Smooth muscle cell (in vitro differentiated cells): ENCODE measurements around the gene ZNF22. TPM values are rescaled to one million over a fixed set of nuclear protein-coding genes. Genes with fewer than 3 reads are reported as not detected.

Experiments used
- DNase-seq: peaks from one replicate; lab custom pipeline; 2025; ENCODE audit not compliant: unreplicated experiment; lab: John Stamatoyannopoulos, UW
- H2AFZ ChIP-seq: fragments of 200-600 bp; sonication (generic); 2 replicates; pipeline ENCODE4 v1.6.0; 2016; ENCODE audit warnings: antibody characterized with exemption, low read depth, mild to moderate bottlenecking
- H3F3A ChIP-seq: fragments of 200-600 bp; sonication (generic); 2 replicates; pipeline ENCODE4 v1.6.0; 2017; ENCODE audit warnings: antibody characterized with exemption, low read depth
- H3K27ac ChIP-seq: fragments of 200-600 bp; sonication (generic); 2 replicates; pipeline ENCODE4 v1.5.1; 2016; ENCODE audit warnings: low read depth, mild to moderate bottlenecking
- H3K27me3 ChIP-seq: fragments of 200-600 bp; sonication (generic); 2 replicates; pipeline ENCODE4 v1.6.1; 2016; ENCODE audit warnings: low read depth, mild to moderate bottlenecking
- H3K36me3 ChIP-seq: fragments of 200-600 bp; sonication (generic); 2 replicates; pipeline ENCODE4 v1.5.1; 2016; ENCODE audit warnings: low read depth
- H3K4me1 ChIP-seq: fragments of 200-600 bp; sonication (generic); 2 replicates; pipeline ENCODE4 v1.5.1; 2016; ENCODE audit warnings: low read depth
- H3K4me2 ChIP-seq: fragments of 200-600 bp; sonication (generic); 2 replicates; pipeline ENCODE4 v1.6.0; 2016; ENCODE audit warnings: mild to moderate bottlenecking
- H3K4me3 ChIP-seq: fragments of 200-600 bp; sonication (generic); 2 replicates; pipeline ENCODE4 v1.5.1; 2016; ENCODE audit warnings: mild to moderate bottlenecking
- H3K79me2 ChIP-seq: fragments of 200-600 bp; sonication (generic); 2 replicates; pipeline ENCODE4 v1.6.0; 2016; ENCODE audit warnings: low read depth, mild to moderate bottlenecking
- H3K9ac ChIP-seq: fragments of 200-600 bp; sonication (generic); 2 replicates; pipeline ENCODE4 v1.6.0; 2016; ENCODE audit warnings: low read depth
- H3K9me3 ChIP-seq: fragments of 200-600 bp; sonication (generic); replicated peaks from 2 replicates; pipeline ENCODE4 v1.5.1; 2016; ENCODE audit warnings: low read depth
- H4K20me1 ChIP-seq: fragments of 200-600 bp; sonication (generic); 2 replicates; pipeline ENCODE4 v1.6.0; 2016; ENCODE audit warnings: low read depth
- WGBS: methylation state at CpG from one replicate; pipeline ENCODE4 v1.1.7; 2016; ENCODE audit warnings: low lambda C conversion rate; 5-methylcytosine and 5-hydroxymethylcytosine counted together
- polyA plus RNA-seq: library from polyadenylated mRNA; unstranded; fragments of >200 nt; fragmentation: Nextera tagmentation; extraction: Ambion mirVana; gene quantifications from 2 replicates; pipeline ENCODE4 v1.2.1, GENCODE V29; 2016
- total RNA-seq: library from RNA; depleted of rRNA; stranded (reverse); fragments of >200 nt; gene quantifications from 2 replicates; pipeline ENCODE4 v1.2.3, GENCODE V29; 2014
- TF ChIP-seq, protein P1 (sequence below): fragments of 200-600 bp; sonication (generic); IDR thresholded peaks from 2 replicates; pipeline ENCODE4 v1.5.1; 2017; ENCODE audit warnings: borderline replicate concordance, mild to moderate bottlenecking, antibody characterized with exemption; ENCODE audit not compliant: insufficient read depth, poor library complexity, severe bottlenecking

Gene ZNF22
- total and polyA plus RNA-seq, 2 experiments from 2014 or later, result 30.7 to 38.9 TPM

- Histone ChIP-seq H3K4me2 (no peak overlapping the region), H3K9me3 (peaks cover 3% of the 10 kb centered on the region), H3K36me3 (no peaks in the 10 kb centered on the region), H3K9ac (no peak overlapping the region), H3K4me1 (no peaks in the 10 kb centered on the region), H3K79me2 (no peaks in the 10 kb centered on the region), H3K27ac (no peak overlapping the region), H3K4me3 (no peak overlapping the region), H3K27me3 (no peaks in the 10 kb centered on the region), H4K20me1 (no peaks in the 10 kb centered on the region), H2AFZ (no peak overlapping the region), H3F3A (no peaks in the 10 kb centered on the region)
- DNase-seq, result no peak
- TF ChIP-seq, protein P1, sequence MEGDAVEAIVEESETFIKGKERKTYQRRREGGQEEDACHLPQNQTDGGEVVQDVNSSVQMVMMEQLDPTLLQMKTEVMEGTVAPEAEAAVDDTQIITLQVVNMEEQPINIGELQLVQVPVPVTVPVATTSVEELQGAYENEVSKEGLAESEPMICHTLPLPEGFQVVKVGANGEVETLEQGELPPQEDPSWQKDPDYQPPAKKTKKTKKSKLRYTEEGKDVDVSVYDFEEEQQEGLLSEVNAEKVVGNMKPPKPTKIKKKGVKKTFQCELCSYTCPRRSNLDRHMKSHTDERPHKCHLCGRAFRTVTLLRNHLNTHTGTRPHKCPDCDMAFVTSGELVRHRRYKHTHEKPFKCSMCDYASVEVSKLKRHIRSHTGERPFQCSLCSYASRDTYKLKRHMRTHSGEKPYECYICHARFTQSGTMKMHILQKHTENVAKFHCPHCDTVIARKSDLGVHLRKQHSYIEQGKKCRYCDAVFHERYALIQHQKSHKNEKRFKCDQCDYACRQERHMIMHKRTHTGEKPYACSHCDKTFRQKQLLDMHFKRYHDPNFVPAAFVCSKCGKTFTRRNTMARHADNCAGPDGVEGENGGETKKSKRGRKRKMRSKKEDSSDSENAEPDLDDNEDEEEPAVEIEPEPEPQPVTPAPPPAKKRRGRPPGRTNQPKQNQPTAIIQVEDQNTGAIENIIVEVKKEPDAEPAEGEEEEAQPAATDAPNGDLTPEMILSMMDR, result no peak
These were observed 33.6 kb downstream of the ZNF22 start for GRCh38 chr10:45034301-45034700.

DNA sequence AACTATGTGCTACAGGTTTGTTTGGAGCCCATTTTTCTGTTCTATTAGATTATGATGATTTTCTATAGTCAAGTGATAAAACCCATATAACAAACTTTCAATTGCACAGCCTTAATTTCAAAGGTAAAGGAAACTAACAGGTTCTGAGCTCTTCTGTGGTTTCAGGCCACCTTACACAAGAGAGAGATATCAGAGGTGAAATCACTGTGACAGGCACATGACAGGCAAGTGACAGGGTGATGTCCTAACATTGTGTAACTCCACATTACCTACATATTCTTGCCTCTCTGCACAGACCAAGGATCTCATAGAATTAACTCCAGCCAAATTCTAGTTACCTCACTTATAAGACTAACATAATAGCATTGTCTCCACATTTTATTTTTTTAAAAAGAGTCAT, 35.0 kb downstream of the ZNF22 start:
- TF ChIP-seq, protein P1, result no peak
- no peak overlapping the region for H2AFZ ChIP-seq
- no peak overlapping the region for H3K4me2 ChIP-seq
- H3K79me2 ChIP-seq, result no peaks in the 10 kb centered on the region
- H3F3A ChIP-seq, result no peaks in the 10 kb centered on the region
- H3K27me3 ChIP-seq, result no peaks in the 10 kb centered on the region
- no peaks in the 10 kb centered on the region for H3K36me3 ChIP-seq
- H3K9ac ChIP-seq, result no peak overlapping the region
- DNase-seq, result no peak
- peaks cover 3% of the 10 kb centered on the region for H3K9me3 ChIP-seq
- H4K20me1 ChIP-seq, result no peaks in the 10 kb centered on the region
- H3K27ac ChIP-seq, result no peak overlapping the region
- H3K4me1 ChIP-seq, result no peaks in the 10 kb centered on the region
- H3K4me3 ChIP-seq, result no peak overlapping the region

- H3K4me1 ChIP-seq, result no peaks in the 10 kb centered on the region
- no peaks in the 10 kb centered on the region for H3K9me3 ChIP-seq
- H3K27me3 ChIP-seq, result no peaks in the 10 kb centered on the region
- H3K9ac ChIP-seq, result no peak overlapping the region
- H3F3A ChIP-seq, result no peaks in the 10 kb centered on the region
- no peak for DNase-seq
- H3K27ac ChIP-seq, result peak overlapping the region; percentile 17
- no peak overlapping the region for H3K4me2 ChIP-seq
- peak overlapping the region; percentile 5 for H2AFZ ChIP-seq
- H3K36me3 ChIP-seq, result no peaks in the 10 kb centered on the region
- TF ChIP-seq, protein P1, result no peak
- no peaks in the 10 kb centered on the region for H3K79me2 ChIP-seq
- no peak overlapping the region for H3K4me3 ChIP-seq
- no peaks in the 10 kb centered on the region for H4K20me1 ChIP-seq
These were observed 40.3 kb downstream of the ZNF22 start for GRCh38 chr10:45040921-45041542.

- H4K20me1 ChIP-seq, result no peaks in the 10 kb centered on the region
- H3K36me3 ChIP-seq, result no peaks in the 10 kb centered on the region
- H3K79me2 ChIP-seq, result no peaks in the 10 kb centered on the region
- H3K4me2 ChIP-seq, result no peak overlapping the region
- no peak overlapping the region for H3K4me3 ChIP-seq
- TF ChIP-seq, protein P1, result no peak
- H3K27me3 ChIP-seq, result no peaks in the 10 kb centered on the region
- H2AFZ ChIP-seq, result no peak overlapping the region
- DNase-seq, result no peak
- WGBS, result 29% methylated on average over 7 of the region's 7 CpGs
- no peak overlapping the region for H3K27ac ChIP-seq
- H3K9me3 ChIP-seq, result no peaks in the 10 kb centered on the region
- no peaks in the 10 kb centered on the region for H3K4me1 ChIP-seq
- no peaks in the 10 kb centered on the region for H3F3A ChIP-seq
- no peak overlapping the region for H3K9ac ChIP-seq
These were observed 43.6 kb downstream of the ZNF22 start for GRCh38 chr10:45044290-45044689.
